Measurements from ENCODE around the gene RNF217. TPM values are rescaled to one million over a fixed set of nuclear protein-coding genes. Genes with fewer than 3 reads are reported as not detected.

Gene RNF217
- total RNA-seq, 2 experiments from 2014 or later: 0.52 to 1.1 TPM

- no peak for DNase-seq
These were observed 12.5 kb upstream of the RNF217 start for GRCh38 chr6:124949706-124950105.

GRCh38 chr6:124953808-124954207 lies 8.4 kb upstream of the RNF217 start:
- H3K27me3 Mint-ChIP-seq: peaks cover 10% of the 10 kb centered on the region
- no peak for DNase-seq
- H3K36me3 Mint-ChIP-seq: no peaks in the 10 kb centered on the region
- CTCF ChIA-PET: no interaction called here
- no peaks in the 10 kb centered on the region for H3K9me3 Mint-ChIP-seq
- peaks cover 5% of the 10 kb centered on the region for H3K4me1 Mint-ChIP-seq (ENCODE audit: low read depth)
- POLR2A ChIA-PET: no interaction called here
- H3K27ac Mint-ChIP-seq: no peak overlapping the region
- intact Hi-C loops (cut with micrococcal nuclease): no loop called here
- H3K4me3 Mint-ChIP-seq: no peak overlapping the region

More at GRCh38 chr6:124949706-124950105, 12.5 kb upstream of the RNF217 start:
- CTCF ChIA-PET: no interaction called here
- intact Hi-C loops (cut with micrococcal nuclease): no loop called here
- H3K4me1 Mint-ChIP-seq (ENCODE audit: low read depth): peaks cover 2% of the 10 kb centered on the region
- H3K27ac Mint-ChIP-seq: no peak overlapping the region
- H3K36me3 Mint-ChIP-seq: no peaks in the 10 kb centered on the region
- no peak overlapping the region for H3K4me3 Mint-ChIP-seq
- POLR2A ChIA-PET: no interaction called here
- H3K9me3 Mint-ChIP-seq: no peaks in the 10 kb centered on the region
- no peaks in the 10 kb centered on the region for H3K27me3 Mint-ChIP-seq

GRCh38 chr6:124955108-124955856 lies 7.0 kb upstream of the RNF217 start:
- CTCF ChIA-PET: no interaction called here
- POLR2A ChIA-PET: no interaction called here
- no peak overlapping the region for H3K27ac Mint-ChIP-seq

GRCh38 chr6:124956018-124956417 lies 6.2 kb upstream of the RNF217 start:
- H3K27me3 Mint-ChIP-seq: peaks cover 25% of the 10 kb centered on the region
- POLR2A ChIA-PET: no interaction called here
- DNase-seq: no peak

More at GRCh38 chr6:124955108-124955856, 7.0 kb upstream of the RNF217 start:
- H3K36me3 Mint-ChIP-seq: no peaks in the 10 kb centered on the region
- no peaks in the 10 kb centered on the region for H3K9me3 Mint-ChIP-seq
- H3K27me3 Mint-ChIP-seq: peaks cover 18% of the 10 kb centered on the region
- peaks cover 5% of the 10 kb centered on the region for H3K4me1 Mint-ChIP-seq (ENCODE audit: low read depth)
- no peak overlapping the region for H3K4me3 Mint-ChIP-seq
- no peak for DNase-seq
- intact Hi-C loops (cut with micrococcal nuclease): no loop called here

GRCh38 chr6:124958149-124958548 lies 4.1 kb upstream of the RNF217 start:
- Mint-ChIP-seq H3K27ac (no peak overlapping the region), H3K36me3 (no peaks in the 10 kb centered on the region), H3K4me3 (no peak overlapping the region), H3K9me3 (no peaks in the 10 kb centered on the region), H3K4me1 (ENCODE audit: low read depth) (peaks cover 13% of the 10 kb centered on the region), H3K27me3 (peaks cover 36% of the 10 kb centered on the region)
- ChIA-PET CTCF (no interaction called here), POLR2A (no interaction called here)
- intact Hi-C loops (cut with micrococcal nuclease): no loop called here
- no peak for DNase-seq

More at GRCh38 chr6:124956018-124956417, 6.2 kb upstream of the RNF217 start:
- intact Hi-C loops (cut with micrococcal nuclease): no loop called here
- Mint-ChIP-seq H3K27ac (no peak overlapping the region), H3K4me3 (no peak overlapping the region), H3K36me3 (no peaks in the 10 kb centered on the region), H3K9me3 (no peaks in the 10 kb centered on the region), H3K4me1 (ENCODE audit: low read depth) (peaks cover 5% of the 10 kb centered on the region)
- CTCF ChIA-PET: no interaction called here

GRCh38 chr6:124958759-124959354 lies 3.4 kb upstream of the RNF217 start:
- no peaks in the 10 kb centered on the region for H3K36me3 Mint-ChIP-seq
- intact Hi-C loops (cut with micrococcal nuclease): no loop called here
- H3K27ac Mint-ChIP-seq: no peak overlapping the region
- ChIA-PET CTCF (no interaction called here), POLR2A (no interaction called here)
- H3K9me3 Mint-ChIP-seq: no peaks in the 10 kb centered on the region
- H3K4me1 Mint-ChIP-seq (ENCODE audit: low read depth): peaks cover 17% of the 10 kb centered on the region
- no peak overlapping the region for H3K4me3 Mint-ChIP-seq
- no peak for DNase-seq
- peaks cover 40% of the 10 kb centered on the region for H3K27me3 Mint-ChIP-seq

- Mint-ChIP-seq H3K4me1 (ENCODE audit: low read depth) (peaks cover 17% of the 10 kb centered on the region), H3K36me3 (no peaks in the 10 kb centered on the region), H3K9me3 (no peaks in the 10 kb centered on the region), H3K27me3 (peaks cover 48% of the 10 kb centered on the region), H3K27ac (no peak overlapping the region), H3K4me3 (peak overlapping the region; percentile 71)
- CTCF ChIA-PET: no interaction called here
- POLR2A ChIA-PET: no interaction called here
- intact Hi-C loops (cut with micrococcal nuclease): loop anchor here (5.0 kb wide), 1 partner anchor 151 kb away; no protein-coding TSS in a partner anchor
- no peak for DNase-seq
These were observed 1.3 kb upstream of the RNF217 start for GRCh38 chr6:124960757-124961463.

- ChIA-PET POLR2A (no interaction called here), CTCF (no interaction called here)
- no peak for DNase-seq
- no peaks in the 10 kb centered on the region for H3K36me3 Mint-ChIP-seq
- peaks cover 50% of the 10 kb centered on the region for H3K27me3 Mint-ChIP-seq
- no peak overlapping the region for H3K27ac Mint-ChIP-seq
- no peaks in the 10 kb centered on the region for H3K9me3 Mint-ChIP-seq
- peak overlapping the region; percentile 71 for H3K4me3 Mint-ChIP-seq
- H3K4me1 Mint-ChIP-seq (ENCODE audit: low read depth): peaks cover 17% of the 10 kb centered on the region
- intact Hi-C loops (cut with micrococcal nuclease): loop anchor here (5.0 kb wide), 1 partner anchor 151 kb away; no protein-coding TSS in a partner anchor
These were observed 817 bp upstream of the RNF217 start for GRCh38 chr6:124961464-124961776.

GRCh38 chr6:124962639-124963415 lies 590 bp downstream of the RNF217 start:
- Mint-ChIP-seq H3K27ac (no peak overlapping the region), H3K27me3 (peaks cover 46% of the 10 kb centered on the region), H3K9me3 (no peaks in the 10 kb centered on the region), H3K4me1 (ENCODE audit: low read depth) (peaks cover 17% of the 10 kb centered on the region), H3K36me3 (no peaks in the 10 kb centered on the region), H3K4me3 (peak overlapping the region; percentile 44)
- intact Hi-C loops (cut with micrococcal nuclease): loop anchor here (5.0 kb wide), 1 partner anchor 149 kb away; no protein-coding TSS in a partner anchor
- POLR2A ChIA-PET: no interaction called here
- peak; percentile 17 for DNase-seq
- CTCF ChIA-PET: no interaction called here

GRCh38 chr6:124963416-124963785 lies 1.2 kb downstream of the RNF217 start:
- Mint-ChIP-seq H3K36me3 (no peaks in the 10 kb centered on the region), H3K27me3 (peaks cover 46% of the 10 kb centered on the region), H3K4me1 (ENCODE audit: low read depth) (peaks cover 14% of the 10 kb centered on the region), H3K4me3 (peak overlapping the region; percentile 44), H3K9me3 (no peaks in the 10 kb centered on the region), H3K27ac (no peak overlapping the region)
- DNase-seq: no peak
- ChIA-PET CTCF (no interaction called here), POLR2A (no interaction called here)
- intact Hi-C loops (cut with micrococcal nuclease): loop anchor here (5.0 kb wide), 1 partner anchor 149 kb away; no protein-coding TSS in a partner anchor

GRCh38 chr6:124963831-124964763 lies 1.9 kb downstream of the RNF217 start:
- intact Hi-C loops (cut with micrococcal nuclease): loop anchor here (5.0 kb wide), 1 partner anchor 148 kb away; no protein-coding TSS in a partner anchor
- Mint-ChIP-seq H3K27ac (no peak overlapping the region), H3K27me3 (peaks cover 44% of the 10 kb centered on the region), H3K4me3 (no peak overlapping the region), H3K36me3 (no peaks in the 10 kb centered on the region), H3K4me1 (ENCODE audit: low read depth) (peaks cover 12% of the 10 kb centered on the region), H3K9me3 (no peaks in the 10 kb centered on the region)
- DNase-seq: no peak
- ChIA-PET POLR2A (no interaction called here), CTCF (no interaction called here)

Measured in activated CD4-positive, alpha-beta memory T cell treated with anti-CD3 and anti-CD28 coated beads for 36 hours (primary cell).